Cardiac atrium fibroblast (primary cell): ENCODE measurements around the gene MED22. TPM values are rescaled to one million over a fixed set of nuclear protein-coding genes. Genes with fewer than 3 reads are reported as not detected.

Source experiments
- total RNA-seq: library from RNA; depleted of rRNA; stranded (reverse); fragments of >200 nt; gene quantifications from 2 replicates; pipeline ENCODE4 v1.2.3, GENCODE V29; 2015

MED22 gene
- 20.7 and 30.9 TPM in 2 replicates for total RNA-seq

GRCh38 chr9:133347985-133348717, at the start of gene MED22, which contains the start of gene RPL7A:
MED22 (minus strand) TSS chr9:133348131; CDS start chr9:133346662, 1,469 bp downstream.
RPL7A (plus strand) TSS chr9:133348218; CDS start chr9:133348244, 26 bp downstream.

GRCh38 chr9:133375724-133376654, 28.1 kb upstream of the MED22 start, which contains the start of the genes STKLD1 and SURF4:
STKLD1 (plus strand) TSS chr9:133376366; CDS start chr9:133376474, 108 bp downstream.
SURF4 (minus strand) TSS chr9:133376060; CDS start chr9:133375969, 91 bp downstream.

GRCh38 chr9:133356391-133357091, 8.6 kb upstream of the MED22 start, which contains the start of the genes SURF1 and SURF2:
SURF1 (minus strand) TSS chr9:133356487; CDS start chr9:133356453, 34 bp downstream.
SURF2 (plus strand) TSS chr9:133356550; CDS start chr9:133356593, 43 bp downstream.

GRCh38 chr9:133335924-133336811, 11.8 kb downstream of the MED22 start, which contains the start of gene SURF6:
SURF6 (minus strand) TSS chr9:133336188; CDS start chr9:133336132, 56 bp downstream.

Other genes with a start within 250 kb of the MED22 start
- 30.5 and 32.1 TPM in 2 replicates for gene RALGDS, start 226.9 kb downstream of the MED22 start, total RNA-seq
- 4.1 and 6.3 TPM in 2 replicates for gene GBGT1, start 184.2 kb downstream of the MED22 start, total RNA-seq
- not detected in 2 replicates for gene OBP2B, start 138.9 kb downstream of the MED22 start, total RNA-seq
- gene ABO, start 72.9 kb downstream of the MED22 start, total RNA-seq = not detected in 2 replicates
- gene SURF6, start 11.9 kb downstream of the MED22 start, total RNA-seq = 14.3 and 23.1 TPM in 2 replicates
- gene RPL7A, start 87 bp upstream of the MED22 start, total RNA-seq = 2,808 and 3,173 TPM in 2 replicates
- gene SURF1, start 8.4 kb upstream of the MED22 start, total RNA-seq = 24.5 and 26.9 TPM in 2 replicates
- 8.7 and 27.4 TPM in 2 replicates for gene SURF2, start 8.4 kb upstream of the MED22 start, total RNA-seq
- 391 and 461 TPM in 2 replicates for gene SURF4, start 27.9 kb upstream of the MED22 start, total RNA-seq
- gene STKLD1, start 28.2 kb upstream of the MED22 start, total RNA-seq = not detected in 2 replicates
- gene REXO4, start 69.9 kb upstream of the MED22 start, total RNA-seq = 17.9 and 25.1 TPM in 2 replicates
- 1.4 and 1.5 TPM in 2 replicates for gene ADAMTS13, start 74.2 kb upstream of the MED22 start, total RNA-seq
- 4.2 and 9.9 TPM in 2 replicates for gene CACFD1, start 111.8 kb upstream of the MED22 start, total RNA-seq
- 50.4 and 66.9 TPM in 2 replicates for gene SLC2A6, start 131.0 kb upstream of the MED22 start, total RNA-seq
- not detected in 2 replicates for gene MYMK, start 176.8 kb upstream of the MED22 start, total RNA-seq
- 52.5 and 53.6 TPM in 2 replicates for gene ADAMTSL2, start 186.6 kb upstream of the MED22 start, total RNA-seq